ENCODE data around the gene WDR93. TPM values are rescaled to one million over a fixed set of nuclear protein-coding genes. Genes with fewer than 3 reads are reported as not detected.

WDR93 gene
- total RNA-seq, 1 donor from 2014 or later, result not detected

GRCh38 chr15:89761009-89761831, 70.6 kb downstream of the WDR93 start:
- intact Hi-C loops (cut with micrococcal nuclease), result loop anchor here (5.0 kb wide), 1 partner anchor 116 kb away; no protein-coding TSS in a partner anchor
- H3K27ac ChIP-seq (replicated peaks), result no peak overlapping the region
- DNase-seq, result no peak
- H3K4me3 ChIP-seq, result no peak overlapping the region
- no peaks in the 10 kb centered on the region for H3K27me3 ChIP-seq (ENCODE audit: low read depth)
- TF ChIP-seq CTCF (IDR thresholded peaks at IDR 0.05; ENCODE audit: borderline replicate concordance), result peak; percentile 15
- no peaks in the 10 kb centered on the region for H3K36me3 ChIP-seq
- H3K9me3 ChIP-seq (replicated peaks), result no peaks in the 10 kb centered on the region
- peaks cover 4% of the 10 kb centered on the region for H3K4me1 ChIP-seq

GRCh38 chr15:89761929-89762328, 71.3 kb downstream of the WDR93 start:
- Histone ChIP-seq H3K27ac (replicated peaks) (no peak overlapping the region), H3K4me1 (peaks cover 11% of the 10 kb centered on the region), H3K36me3 (no peaks in the 10 kb centered on the region), H3K4me3 (no peak overlapping the region), H3K9me3 (replicated peaks) (no peaks in the 10 kb centered on the region), H3K27me3 (ENCODE audit: low read depth) (no peaks in the 10 kb centered on the region)
- intact Hi-C loops (cut with micrococcal nuclease), result loop anchor here (5.0 kb wide), 1 partner anchor 115 kb away; no protein-coding TSS in a partner anchor
- DNase-seq, result no peak
- no peak for TF ChIP-seq CTCF (IDR thresholded peaks at IDR 0.05; ENCODE audit: borderline replicate concordance)

GRCh38 chr15:89765694-89766093, 75.1 kb downstream of the WDR93 start:
- H3K27me3 ChIP-seq (ENCODE audit: low read depth), result no peaks in the 10 kb centered on the region
- no peak for DNase-seq

GRCh38 chr15:89766357-89767311, 76.0 kb downstream of the WDR93 start:
- no peak for TF ChIP-seq CTCF (IDR thresholded peaks at IDR 0.05; ENCODE audit: borderline replicate concordance)
- H3K27me3 ChIP-seq (ENCODE audit: low read depth), result no peaks in the 10 kb centered on the region
- peak overlapping the region; percentile 67 for H3K27ac ChIP-seq (replicated peaks)
- no peaks in the 10 kb centered on the region for H3K36me3 ChIP-seq
- H3K4me3 ChIP-seq, result no peak overlapping the region
- intact Hi-C loops (cut with micrococcal nuclease), result no loop called here
- DNase-seq, result peak; percentile 54
- H3K4me1 ChIP-seq, result peaks cover 26% of the 10 kb centered on the region
- no peaks in the 10 kb centered on the region for H3K9me3 ChIP-seq (replicated peaks)

More at GRCh38 chr15:89765694-89766093, 75.1 kb downstream of the WDR93 start:
- H3K9me3 ChIP-seq (replicated peaks), result no peaks in the 10 kb centered on the region
- H3K4me3 ChIP-seq, result no peak overlapping the region
- peaks cover 26% of the 10 kb centered on the region for H3K4me1 ChIP-seq
- intact Hi-C loops (cut with micrococcal nuclease), result no loop called here
- TF ChIP-seq CTCF (IDR thresholded peaks at IDR 0.05; ENCODE audit: borderline replicate concordance), result no peak
- no peak overlapping the region for H3K27ac ChIP-seq (replicated peaks)
- H3K36me3 ChIP-seq, result no peaks in the 10 kb centered on the region

GRCh38 chr15:89767411-89767915, 76.9 kb downstream of the WDR93 start:
- Histone ChIP-seq H3K27me3 (ENCODE audit: low read depth) (no peaks in the 10 kb centered on the region), H3K9me3 (replicated peaks) (no peaks in the 10 kb centered on the region), H3K36me3 (no peaks in the 10 kb centered on the region), H3K4me3 (no peak overlapping the region), H3K27ac (replicated peaks) (peak overlapping the region; percentile 67), H3K4me1 (peaks cover 26% of the 10 kb centered on the region)
- intact Hi-C loops (cut with micrococcal nuclease), result no loop called here
- DNase-seq, result no peak
- TF ChIP-seq CTCF (IDR thresholded peaks at IDR 0.05; ENCODE audit: borderline replicate concordance), result no peak

Data from left ventricle myocardium inferior (tissue), 1 donor.